ENCODE data around the gene USP17L19. TPM values are rescaled to one million over a fixed set of nuclear protein-coding genes. Genes with fewer than 3 reads are reported as not detected.
"Not testable (repeated sequence)": the region's sequence is repeated elsewhere in the genome, so short reads cannot be mapped to it uniquely, and the experiment has no call there.

USP17L19 gene
- total RNA-seq, 2 donors from 2014 or later: not detected

GRCh38 chr4:9262572-9262971 is 9.4 kb downstream of the USP17L19 start, which contains the start of gene USP17L21:
TSS of gene USP17L21 (plus strand) at chr4:9262872. CDS start at chr4:9262872, 0 bp downstream.
- H3K27me3 Mint-ChIP-seq (ENCODE audit: low read depth); H3K9me3 Mint-ChIP-seq; DNase-seq; H3K4me3 Mint-ChIP-seq; ATAC-seq (replicated peaks in 1 of 2); H3K27ac Mint-ChIP-seq; H3K4me1 Mint-ChIP-seq (ENCODE audit: low read depth); H3K36me3 Mint-ChIP-seq (ENCODE audit: insufficient read depth in 2 of 2): not testable (repeated sequence)

- ATAC-seq (replicated peaks in 1 of 2); H3K27me3 Mint-ChIP-seq (ENCODE audit: low read depth); H3K4me3 Mint-ChIP-seq; H3K9me3 Mint-ChIP-seq; H3K27ac Mint-ChIP-seq; H3K36me3 Mint-ChIP-seq (ENCODE audit: insufficient read depth in 2 of 2); H3K4me1 Mint-ChIP-seq (ENCODE audit: low read depth); DNase-seq: not testable (repeated sequence)
Observed at GRCh38 chr4:9267319-9267718, 14.1 kb downstream of the USP17L19 start, which contains the start of gene USP17L22. TSS of gene USP17L22 (plus strand) at chr4:9267619. CDS start at chr4:9267619, 0 bp downstream.

- not testable (repeated sequence) for H3K4me3 Mint-ChIP-seq; H3K27me3 Mint-ChIP-seq (ENCODE audit: low read depth); H3K4me1 Mint-ChIP-seq (ENCODE audit: low read depth); H3K27ac Mint-ChIP-seq; ATAC-seq (replicated peaks in 1 of 2); H3K36me3 Mint-ChIP-seq (ENCODE audit: insufficient read depth in 2 of 2); H3K9me3 Mint-ChIP-seq
- DNase-seq: peak in 1 of 2 donors; percentile 16
Observed at GRCh38 chr4:9271719-9272118, 18.5 kb downstream of the USP17L19 start.

Other genes starting within 250 kb of the USP17L19 start
- not detected for gene FAM90A26, start 83.0 kb upstream of the USP17L19 start, total RNA-seq
- not detected for gene USP17L10, start 42.7 kb upstream of the USP17L19 start, total RNA-seq
- not detected for gene USP17L11, start 38.0 kb upstream of the USP17L19 start, total RNA-seq
- gene USP17L12, start 33.2 kb upstream of the USP17L19 start, total RNA-seq: not detected
- not detected for gene USP17L13, start 28.5 kb upstream of the USP17L19 start, total RNA-seq
- gene USP17L15, start 19.0 kb upstream of the USP17L19 start, total RNA-seq: not detected
- not detected for gene USP17L17, start 9.5 kb upstream of the USP17L19 start, total RNA-seq
- not detected for gene USP17L18, start 4.7 kb upstream of the USP17L19 start, total RNA-seq
- not detected for gene USP17L20, start 4.7 kb downstream of the USP17L19 start, total RNA-seq
- gene USP17L21, start 9.5 kb downstream of the USP17L19 start, total RNA-seq: not detected
- gene USP17L22, start 14.2 kb downstream of the USP17L19 start, total RNA-seq: not detected
- gene USP17L24, start 71.8 kb downstream of the USP17L19 start, total RNA-seq: not detected
- gene USP17L25, start 76.5 kb downstream of the USP17L19 start, total RNA-seq: not detected
- not detected for gene USP17L26, start 81.3 kb downstream of the USP17L19 start, total RNA-seq
- gene USP17L5, start 86.0 kb downstream of the USP17L19 start, total RNA-seq: not detected
- gene USP17L27, start 90.8 kb downstream of the USP17L19 start, total RNA-seq: not detected
- gene USP17L28, start 95.5 kb downstream of the USP17L19 start, total RNA-seq: not detected
- gene USP17L29, start 100.3 kb downstream of the USP17L19 start, total RNA-seq: not detected
- not detected for gene USP17L30, start 109.8 kb downstream of the USP17L19 start, total RNA-seq
- gene DEFB131A, start 191.0 kb downstream of the USP17L19 start, total RNA-seq: not detected